HG02970 (cell line): Measurements from ENCODE around the gene OSM.
"Not testable (repeated sequence)": the region's sequence is repeated elsewhere in the genome, so short reads cannot be mapped to it uniquely, and the experiment has no call there.

Source experiments
- ATAC-seq: cut with Tn5 transposase; IDR thresholded peaks from one replicate; pipeline ENCODE4 v1.9.1; 2021; ENCODE audit warnings: mild to moderate bottlenecking, moderate library complexity, moderate number of reproducible peaks; ENCODE audit not compliant: unreplicated experiment, low FRiP score

Gene OSM

GRCh38 chr22:30230787-30231461 is 35.7 kb downstream of the OSM start:
- ATAC-seq = no peak

DNA sequence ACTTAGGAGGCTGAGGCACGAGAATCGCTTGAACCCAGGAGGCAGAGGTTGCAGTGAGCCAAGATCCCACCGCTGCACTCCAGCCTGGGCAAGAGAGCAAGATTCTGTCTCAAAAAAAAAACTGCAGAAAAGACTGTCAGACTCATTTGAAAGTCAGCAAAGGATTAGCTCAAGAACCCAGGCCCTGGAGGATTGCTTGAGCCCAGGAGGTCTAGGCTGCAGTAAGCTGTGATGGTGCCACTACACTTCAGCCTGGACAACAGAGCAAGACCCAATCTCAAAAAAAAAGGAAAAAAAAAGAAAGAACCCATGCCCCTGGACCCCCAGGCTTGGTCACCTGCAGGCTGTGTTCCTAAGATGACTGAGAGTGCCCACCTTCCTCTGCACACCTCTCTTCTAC is 36.3 kb downstream of the OSM start:
- no peak for ATAC-seq

DNA sequence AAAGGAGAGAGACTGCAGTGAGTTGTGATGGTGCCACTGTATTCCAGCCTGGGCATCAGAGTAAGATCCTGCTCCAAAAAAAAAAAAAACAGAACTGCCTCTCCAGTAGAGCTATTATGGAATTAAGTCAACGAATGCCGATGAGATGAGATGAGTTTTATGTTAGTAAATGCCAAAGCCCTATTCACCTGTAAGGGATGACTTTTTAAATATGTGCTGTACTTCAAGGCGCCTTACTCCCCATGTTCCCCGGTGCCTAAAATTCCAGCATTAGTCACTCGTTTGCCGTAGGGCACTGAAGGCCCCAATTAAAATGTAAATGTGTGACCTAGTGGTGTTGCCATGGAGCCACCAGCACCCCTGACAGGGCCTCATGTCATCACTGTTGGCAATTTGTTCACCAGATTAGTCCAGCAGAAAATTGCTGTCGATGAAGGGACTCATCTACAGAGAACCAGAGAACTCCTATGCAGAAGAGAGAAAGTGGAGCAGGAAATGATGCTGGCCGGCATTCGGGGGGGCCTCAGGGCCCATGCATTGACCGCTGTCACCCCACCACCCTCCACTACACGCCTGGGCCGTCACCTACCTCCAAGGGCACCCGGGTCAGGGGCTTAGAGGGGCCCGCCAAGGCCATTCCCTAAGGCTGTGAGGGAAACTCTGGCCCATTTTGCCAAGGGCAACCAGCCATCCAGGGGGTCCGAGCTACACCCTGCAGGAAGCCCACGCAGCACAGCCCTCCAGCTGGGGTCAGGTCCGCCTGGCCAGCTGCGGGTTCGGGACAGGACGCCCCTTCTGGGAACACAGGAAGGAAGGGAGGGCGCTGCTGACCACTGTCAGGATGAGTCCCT is 37.9 kb downstream of the OSM start:
- ATAC-seq = no peak

DNA sequence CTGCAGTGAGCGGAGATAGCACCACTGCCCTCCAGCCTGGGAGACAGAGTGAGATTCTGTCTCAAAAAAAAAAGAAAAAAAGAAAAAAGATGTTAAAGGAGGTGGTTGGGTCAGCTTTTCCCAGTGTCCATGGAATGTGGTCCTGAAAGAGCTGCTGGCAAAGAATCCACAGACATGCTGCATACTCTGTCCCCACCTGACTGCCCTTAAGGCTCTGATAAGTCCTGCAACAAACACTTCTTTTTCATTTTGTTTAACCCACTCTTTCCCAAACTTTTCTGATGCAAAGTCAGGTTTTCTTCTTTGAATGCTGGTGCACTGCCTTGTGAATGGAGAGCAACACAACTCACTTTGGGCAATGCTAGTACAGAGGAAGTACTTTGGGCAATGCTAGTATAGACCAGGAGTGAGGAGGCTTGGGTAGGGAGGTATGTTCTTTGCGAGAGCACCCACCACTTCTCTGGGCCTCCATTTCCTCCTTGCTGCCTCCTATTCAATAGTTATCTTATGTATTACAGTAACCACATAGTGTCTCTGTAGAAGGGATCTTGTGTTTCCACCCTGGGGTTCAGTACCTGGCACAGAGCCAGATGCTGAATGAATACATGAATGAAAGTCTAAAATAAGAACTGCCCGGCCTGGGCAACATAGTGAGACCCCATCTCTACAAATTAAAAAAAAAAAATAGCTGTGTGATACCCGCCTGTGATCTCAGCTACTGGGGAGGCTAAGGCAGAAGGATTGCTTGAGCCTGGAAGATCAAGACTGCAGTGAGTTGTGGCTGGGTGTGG is 39.0 kb downstream of the OSM start:
- ATAC-seq = no peak

DNA sequence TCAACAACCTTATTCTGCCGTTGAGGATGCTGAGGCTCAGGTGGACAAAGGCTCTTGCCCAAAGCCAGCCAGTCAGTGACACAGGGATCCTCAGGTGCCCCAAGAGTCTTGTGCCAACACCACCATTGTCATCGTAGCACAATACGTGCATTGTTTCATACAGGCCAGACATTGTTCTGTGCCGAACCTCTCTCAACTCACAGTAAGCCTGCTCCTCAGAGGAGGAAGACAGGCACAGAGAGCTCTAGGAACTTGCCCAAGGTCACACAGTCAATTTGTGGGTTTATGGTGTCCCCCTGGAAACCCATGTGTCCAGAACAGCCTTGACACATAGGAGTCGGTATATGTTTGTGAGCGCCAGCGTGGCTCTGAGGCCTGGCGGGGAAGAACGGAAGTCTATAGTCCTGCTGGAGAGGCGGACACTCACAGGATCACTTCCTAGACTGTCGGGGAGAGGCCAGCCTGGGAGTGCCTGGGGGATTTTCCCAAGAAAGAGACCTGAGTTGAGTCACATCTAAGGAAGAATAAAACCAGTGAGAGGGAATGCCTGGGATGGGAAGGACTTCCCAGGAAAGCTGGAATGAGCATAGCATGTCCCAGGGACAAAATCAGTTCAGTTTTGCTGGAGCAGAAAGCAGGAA is 40.3 kb downstream of the OSM start:
- no peak for ATAC-seq

DNA sequence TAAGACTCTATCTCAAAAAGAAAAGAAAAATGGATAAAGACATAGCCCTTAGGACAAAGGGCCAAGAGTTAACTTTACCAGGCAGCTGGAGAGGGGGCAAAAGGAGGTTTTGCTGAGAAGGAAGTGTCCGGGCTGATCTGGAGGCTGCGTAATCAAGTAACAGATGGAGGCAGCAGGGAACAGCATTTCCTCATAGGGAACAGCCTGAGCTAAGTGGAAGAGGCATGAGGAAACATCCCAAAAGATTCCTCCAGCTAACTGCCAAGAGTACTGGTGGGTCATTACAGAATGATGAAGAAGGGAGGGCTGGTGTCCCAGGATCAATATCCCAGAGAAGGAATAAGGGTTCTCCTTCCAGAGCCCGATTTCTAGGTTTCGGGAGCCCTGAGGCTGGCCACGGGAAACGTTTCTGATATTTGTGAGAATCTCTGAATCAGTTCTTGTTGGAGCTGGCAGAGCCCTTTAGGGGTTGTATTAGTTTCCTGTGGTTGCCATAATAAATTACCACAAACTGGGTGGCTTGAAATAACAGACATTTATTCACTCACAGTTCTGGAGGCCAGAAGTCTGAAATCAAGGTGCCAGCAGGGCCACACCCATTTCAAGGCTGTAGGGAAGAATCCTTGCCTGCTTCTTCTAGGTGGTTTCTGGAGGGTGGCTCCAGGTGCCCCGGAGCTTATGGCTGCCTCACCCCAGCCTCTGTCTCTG is 41.3 kb downstream of the OSM start:
- no peak for ATAC-seq

DNA sequence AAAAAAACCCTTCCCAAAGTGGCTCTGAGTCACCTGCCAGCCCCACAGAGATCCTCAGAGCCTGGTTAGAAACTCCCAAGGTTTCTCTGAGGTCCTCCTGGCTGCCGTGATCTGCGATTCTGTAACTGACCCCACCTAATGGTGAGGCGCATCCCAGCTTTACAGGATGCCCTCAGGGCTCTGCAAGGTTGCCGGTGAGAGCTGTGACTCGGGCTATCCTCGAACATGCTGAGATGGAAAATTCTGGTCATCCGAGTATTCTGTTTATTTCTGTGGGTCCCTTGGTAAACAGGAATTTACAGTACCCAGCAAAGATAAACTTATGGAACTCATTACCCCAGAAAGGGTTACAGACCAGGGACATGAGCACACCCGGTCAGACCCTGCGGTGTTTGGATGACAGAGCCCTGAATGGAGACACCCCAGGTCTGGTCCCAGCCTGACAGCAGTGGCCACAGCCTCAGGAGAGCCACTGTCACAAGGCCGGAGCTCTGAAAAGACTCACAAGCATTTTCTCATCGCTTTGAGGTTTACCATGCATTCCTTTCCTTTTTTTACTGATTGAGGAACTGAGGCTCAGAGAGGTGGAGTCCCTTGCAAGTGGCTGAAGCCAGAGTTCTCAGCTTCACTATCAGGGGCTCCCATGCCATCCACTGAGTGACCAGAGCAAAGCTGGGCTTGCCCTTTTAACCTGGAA is 42.3 kb downstream of the OSM start:
- ATAC-seq = no peak

GRCh38 chr22:30223303-30223702 is 43.3 kb downstream of the OSM start:
- ATAC-seq = no peak

DNA sequence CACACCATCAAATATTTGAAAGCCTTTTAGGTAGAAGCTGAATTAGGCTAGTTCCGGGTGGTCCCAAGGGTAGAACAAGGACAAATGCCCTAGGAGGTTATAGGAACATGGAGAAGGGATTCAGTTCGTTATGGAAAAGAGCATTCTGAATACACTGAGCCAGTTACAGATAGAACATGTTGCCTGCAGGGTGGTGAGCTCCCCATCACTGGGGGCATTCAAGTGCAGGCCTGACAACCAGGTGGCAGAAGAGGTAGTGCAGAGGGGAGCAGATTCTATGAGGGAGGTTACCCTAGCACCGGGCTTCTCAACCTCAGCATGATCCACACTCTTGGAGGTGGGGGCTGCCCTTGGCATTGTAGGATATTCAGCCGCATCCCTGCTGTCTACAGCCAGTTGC is 44.3 kb downstream of the OSM start:
- ATAC-seq = no peak

DNA sequence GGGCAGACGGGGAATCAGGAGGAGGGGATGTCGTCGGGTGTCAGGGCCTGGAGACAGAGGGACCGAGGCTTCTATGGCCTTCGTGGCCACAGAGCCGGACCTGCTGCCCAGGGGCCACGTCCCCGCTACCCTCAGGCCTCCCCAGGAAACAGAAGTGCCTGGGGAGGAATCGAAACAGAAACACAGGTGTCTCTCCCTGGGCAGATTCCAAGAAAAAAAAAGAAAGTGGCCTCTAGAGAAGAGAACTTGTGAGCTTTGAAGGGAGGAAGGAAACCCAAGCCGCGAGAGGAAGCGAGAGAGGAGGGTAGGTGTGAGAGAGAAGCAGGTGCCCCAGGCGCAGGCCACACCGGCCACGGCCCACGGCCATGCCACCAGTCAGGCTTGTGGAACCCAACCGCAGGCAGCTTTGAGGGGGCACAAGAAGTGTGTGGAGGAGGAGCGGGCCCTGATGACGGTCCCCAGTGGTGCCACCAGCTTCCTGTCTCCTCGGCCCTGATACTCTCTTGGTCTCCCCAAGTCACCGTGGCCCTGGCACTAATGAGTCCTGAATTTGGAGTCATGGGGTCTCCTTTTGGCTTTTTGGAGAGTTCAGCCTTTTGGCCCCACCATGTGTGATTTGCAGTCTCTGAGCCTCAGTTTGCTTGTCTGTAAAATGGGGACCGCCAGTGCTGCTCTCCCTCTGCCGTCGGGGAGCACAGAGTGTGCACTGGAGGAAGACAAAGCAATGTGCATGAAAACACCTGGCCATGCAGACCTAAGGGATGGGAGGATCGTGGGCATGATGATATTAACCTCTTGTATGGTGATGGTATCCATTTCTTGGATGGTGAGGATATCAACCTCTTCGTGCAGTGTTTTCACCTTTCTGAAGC is 45.3 kb downstream of the OSM start:
- ATAC-seq = no peak

DNA sequence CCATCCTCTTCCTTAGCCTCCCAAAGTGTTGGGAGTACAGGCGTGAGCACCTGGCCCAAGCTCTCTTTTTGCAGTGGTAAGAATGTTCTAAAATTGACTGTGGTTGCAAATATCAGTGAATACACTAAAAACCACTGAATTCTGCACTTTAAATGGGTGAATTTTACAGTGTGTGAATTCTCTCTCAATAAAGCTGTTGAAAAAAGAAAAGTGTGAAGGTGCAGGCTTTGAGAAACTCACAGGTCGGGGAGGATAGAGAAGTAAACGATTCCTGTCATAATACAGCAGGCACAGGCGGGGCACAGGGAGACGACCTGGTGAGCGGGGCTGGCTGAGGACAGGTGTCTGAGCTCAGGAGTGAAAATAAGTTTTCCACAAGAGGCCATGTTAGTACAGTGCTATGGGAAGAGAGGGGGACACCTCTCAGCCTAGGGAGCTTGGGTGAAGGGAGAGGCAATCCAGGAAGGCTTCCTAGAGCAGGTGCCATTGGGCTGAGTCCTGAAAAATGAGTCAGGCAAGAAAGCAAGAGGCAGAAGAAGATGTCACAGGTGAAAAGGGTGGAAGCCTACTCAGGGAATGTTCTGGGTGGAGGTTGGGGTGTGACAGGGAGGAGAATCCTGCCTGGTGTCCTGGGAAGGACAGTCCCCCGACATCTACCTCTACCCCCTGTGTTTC is 46.2 kb downstream of the OSM start:
- no peak for ATAC-seq

GRCh38 chr22:30219668-30220278 is 46.9 kb downstream of the OSM start:
- ATAC-seq = no peak

DNA sequence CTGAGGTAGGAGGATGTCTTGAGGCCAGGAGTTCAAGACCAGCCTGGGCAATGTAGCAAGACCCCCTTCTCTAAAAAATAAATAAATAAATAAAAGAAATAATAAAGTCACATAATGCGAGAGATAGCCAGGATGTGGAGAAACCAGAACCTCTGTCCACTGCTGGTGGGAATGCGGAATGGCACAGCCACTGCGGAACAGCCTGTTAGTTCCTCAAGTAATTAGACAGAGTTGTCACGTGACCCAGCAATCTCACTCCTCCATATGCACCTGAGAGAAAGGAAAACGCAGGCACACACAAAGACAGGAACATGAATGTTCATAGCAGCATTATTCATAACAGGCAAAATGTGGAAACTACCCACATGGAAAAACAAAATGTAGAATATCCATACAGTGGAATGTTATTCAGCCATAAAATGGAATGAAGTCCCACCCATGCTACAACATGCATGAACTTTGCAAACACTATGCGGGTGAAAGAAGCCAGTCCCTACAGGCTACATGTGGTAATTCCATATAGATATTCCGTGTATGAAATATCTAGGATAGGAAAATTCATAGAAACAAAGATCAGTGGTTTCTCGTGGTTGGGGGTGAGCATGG is 47.5 kb downstream of the OSM start:
- ATAC-seq = no peak

DNA sequence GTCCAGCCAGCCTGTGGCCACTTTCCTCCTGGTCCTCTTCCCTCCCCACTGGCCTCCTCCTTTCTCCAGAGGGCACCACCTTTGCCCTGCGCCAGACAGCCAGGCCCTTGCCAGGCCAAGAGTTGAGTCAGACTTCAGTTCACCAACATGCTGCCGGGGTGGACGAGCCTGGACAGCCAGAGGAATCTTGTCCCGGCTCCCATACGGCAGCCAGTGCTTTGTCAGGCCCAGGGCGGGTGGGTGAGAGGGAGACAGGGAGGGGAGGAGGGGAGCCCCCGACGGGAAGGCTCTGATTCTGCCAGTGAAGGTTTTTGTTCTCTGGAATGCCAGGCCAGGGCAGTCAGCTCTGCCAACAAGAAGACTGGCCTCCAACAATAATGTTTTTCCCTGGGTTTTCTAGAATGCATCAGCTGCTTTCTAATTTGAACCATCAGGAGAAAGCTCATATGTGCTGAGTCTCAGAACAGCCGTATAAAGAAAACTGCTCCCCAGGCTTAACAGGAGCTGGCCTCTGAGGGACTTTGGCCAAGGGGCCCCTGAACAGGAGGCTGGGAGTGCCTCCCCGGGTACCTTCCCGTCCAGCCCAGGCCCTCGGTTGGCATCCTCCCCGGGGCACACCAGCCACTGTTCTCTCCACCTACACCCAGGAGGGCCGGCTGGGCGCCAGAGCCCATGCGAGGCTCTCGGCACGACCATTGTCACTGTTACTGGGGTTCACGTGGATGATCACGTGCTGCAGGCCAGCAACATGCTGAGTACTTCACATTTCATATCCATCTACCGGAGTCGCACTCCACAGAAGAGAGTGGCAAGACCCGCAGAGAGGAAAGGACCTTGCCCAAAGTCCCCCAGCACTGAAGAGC is 48.7 kb downstream of the OSM start:
- ATAC-seq = no peak

DNA sequence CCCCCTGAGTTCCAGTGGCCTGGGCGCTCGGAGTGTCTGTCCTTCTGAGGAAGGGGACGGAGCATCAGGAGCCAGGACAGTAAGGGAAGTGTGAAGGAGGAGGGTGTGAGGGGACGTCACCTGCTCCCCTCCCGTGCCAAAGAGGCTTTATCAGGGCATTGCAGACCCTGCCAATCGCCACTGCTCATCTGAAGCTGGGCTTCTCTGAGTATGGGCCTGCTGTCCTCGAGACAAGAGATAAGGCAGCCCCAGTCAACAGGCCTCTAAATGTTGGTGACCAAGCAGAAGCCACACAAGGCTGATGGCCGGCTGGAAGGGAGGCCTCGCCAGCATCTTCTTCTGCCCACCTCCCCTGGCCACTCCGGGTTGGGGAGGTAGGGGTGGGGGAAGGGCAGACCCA is 49.9 kb downstream of the OSM start:
- no peak for ATAC-seq

DNA sequence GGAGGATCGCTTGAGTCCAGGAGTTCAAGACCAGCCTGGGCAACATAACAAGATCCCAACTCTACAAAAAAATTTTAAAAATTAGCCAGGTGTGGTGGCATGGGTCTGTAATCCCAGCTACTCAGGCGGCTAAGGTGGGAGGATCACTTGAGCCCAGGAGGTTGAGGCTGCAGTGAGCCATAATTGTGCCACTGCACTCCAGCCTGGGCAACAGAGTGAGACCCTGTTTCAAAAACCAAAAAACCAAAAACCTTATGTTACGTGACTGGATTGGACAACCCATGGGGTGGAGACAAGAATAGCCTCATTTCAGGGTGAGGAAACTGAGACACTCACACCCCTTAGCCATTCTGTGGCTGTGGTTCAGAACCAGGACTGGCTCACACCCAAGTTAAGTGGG is 50.4 kb downstream of the OSM start:
- not testable (repeated sequence) for ATAC-seq
